SK-MEL-5 (cell line): ENCODE measurements around the gene PAQR8. TPM values are rescaled to one million over a fixed set of nuclear protein-coding genes. Genes with fewer than 3 reads are reported as not detected.

Experiments used
- DNase-seq: peaks from one replicate; pipeline ENCODE4 v3.0.0-alpha.2; 2016; ENCODE audit warnings: low read depth, low spot score
- in situ Hi-C: cut with HindIII; loops from 2 replicates; pipeline ENCODE4 v1.10.0; 2016; ENCODE audit warnings: low sequenced_read_pairs, high pct_unique_total_duplicates, low pct_unique_long_range_greater_than_20kb
- total RNA-seq: library from RNA; depleted of rRNA; stranded (reverse); fragments of >200 nt; shearing (Covaris generic); gene quantifications from 2 replicates; pipeline ENCODE4 v1.2.3, GENCODE V29; 2014

The PAQR8 gene
- total RNA-seq, 1 experiment from 2014 or later: 25.8 TPM

- DNase-seq: peak; percentile 32
- in situ Hi-C loops: no loop called here
Measured at GRCh38 chr6:52340603-52340880, 21.4 kb upstream of the PAQR8 start.

GRCh38 chr6:52341561-52342260, 20.2 kb upstream of the PAQR8 start:
- in situ Hi-C loops: no loop called here
- no peak for DNase-seq

- in situ Hi-C loops: no loop called here
- no peak for DNase-seq
Measured at GRCh38 chr6:52345311-52345710, 16.6 kb upstream of the PAQR8 start.

- in situ Hi-C loops: no loop called here
- DNase-seq: no peak
Measured at GRCh38 chr6:52346503-52346902, 15.4 kb upstream of the PAQR8 start.

GRCh38 chr6:52347818-52348217, 14.1 kb upstream of the PAQR8 start:
- DNase-seq: no peak
- in situ Hi-C loops: no loop called here

GRCh38 chr6:52351879-52352238, 10.1 kb upstream of the PAQR8 start:
- DNase-seq: no peak
- in situ Hi-C loops: no loop called here

GRCh38 chr6:52352239-52353018, 9.5 kb upstream of the PAQR8 start:
- in situ Hi-C loops: no loop called here
- DNase-seq: peak; percentile 86

- DNase-seq: no peak
- in situ Hi-C loops: no loop called here
Measured at GRCh38 chr6:52356017-52356416, 5.9 kb upstream of the PAQR8 start.

- in situ Hi-C loops: no loop called here
Measured at GRCh38 chr6:52359403-52359802, 2.5 kb upstream of the PAQR8 start.

GRCh38 chr6:52360028-52360427, 1.9 kb upstream of the PAQR8 start:
- DNase-seq: no peak
- in situ Hi-C loops: no loop called here

More at GRCh38 chr6:52359403-52359802, 2.5 kb upstream of the PAQR8 start:
- no peak for DNase-seq

GRCh38 chr6:52360601-52361413, 1.1 kb upstream of the PAQR8 start:
- in situ Hi-C loops: no loop called here
- no peak for DNase-seq

GRCh38 chr6:52361414-52361944, 472 bp upstream of the PAQR8 start:
- peak; percentile 31 for DNase-seq
- in situ Hi-C loops: no loop called here

GRCh38 chr6:52362443-52363227, 684 bp downstream of the PAQR8 start:
- no peak for DNase-seq
- in situ Hi-C loops: no loop called here

GRCh38 chr6:52363228-52363867, 1.4 kb downstream of the PAQR8 start:
- DNase-seq: no peak
- in situ Hi-C loops: no loop called here

GRCh38 chr6:52364480-52365166, 2.7 kb downstream of the PAQR8 start:
- DNase-seq: no peak
- in situ Hi-C loops: no loop called here

- in situ Hi-C loops: no loop called here
- no peak for DNase-seq
Measured at GRCh38 chr6:52365317-52365716, 3.4 kb downstream of the PAQR8 start.
